ENCODE measurements around the gene PRPSAP2.
"Not testable (repeated sequence)": the region's sequence is repeated elsewhere in the genome, so short reads cannot be mapped to it uniquely, and the experiment has no call there.

DNA sequence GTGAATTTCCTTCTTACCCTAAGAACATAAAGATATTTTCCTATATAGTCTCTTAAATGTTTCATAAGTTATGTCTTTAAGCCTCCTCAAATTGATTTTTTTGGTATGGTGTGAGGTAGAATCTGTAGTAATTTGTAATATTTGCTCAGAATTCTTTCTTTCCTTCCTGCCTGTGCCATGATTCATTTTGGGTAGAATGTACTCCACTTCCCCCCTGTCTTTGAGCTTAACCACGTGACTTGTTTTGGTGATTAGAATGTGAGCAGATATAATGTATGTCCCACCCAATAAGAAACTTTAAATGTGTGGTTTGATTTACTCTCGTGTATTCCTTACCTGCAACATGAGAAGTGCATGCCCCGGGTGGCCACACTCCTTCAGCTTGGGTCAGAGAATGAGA is 36.5 kb upstream of the PRPSAP2 start:
- not testable (repeated sequence) for TF ChIP-seq EP300, POLR2AphosphoS5 (IDR thresholded peaks at IDR 0.05)
- TF ChIP-seq, protein P1, sequence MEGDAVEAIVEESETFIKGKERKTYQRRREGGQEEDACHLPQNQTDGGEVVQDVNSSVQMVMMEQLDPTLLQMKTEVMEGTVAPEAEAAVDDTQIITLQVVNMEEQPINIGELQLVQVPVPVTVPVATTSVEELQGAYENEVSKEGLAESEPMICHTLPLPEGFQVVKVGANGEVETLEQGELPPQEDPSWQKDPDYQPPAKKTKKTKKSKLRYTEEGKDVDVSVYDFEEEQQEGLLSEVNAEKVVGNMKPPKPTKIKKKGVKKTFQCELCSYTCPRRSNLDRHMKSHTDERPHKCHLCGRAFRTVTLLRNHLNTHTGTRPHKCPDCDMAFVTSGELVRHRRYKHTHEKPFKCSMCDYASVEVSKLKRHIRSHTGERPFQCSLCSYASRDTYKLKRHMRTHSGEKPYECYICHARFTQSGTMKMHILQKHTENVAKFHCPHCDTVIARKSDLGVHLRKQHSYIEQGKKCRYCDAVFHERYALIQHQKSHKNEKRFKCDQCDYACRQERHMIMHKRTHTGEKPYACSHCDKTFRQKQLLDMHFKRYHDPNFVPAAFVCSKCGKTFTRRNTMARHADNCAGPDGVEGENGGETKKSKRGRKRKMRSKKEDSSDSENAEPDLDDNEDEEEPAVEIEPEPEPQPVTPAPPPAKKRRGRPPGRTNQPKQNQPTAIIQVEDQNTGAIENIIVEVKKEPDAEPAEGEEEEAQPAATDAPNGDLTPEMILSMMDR (IDR thresholded peaks at IDR 0.05): not testable (repeated sequence)
